ENCODE results near the gene MPRIP. TPM values are rescaled to one million over a fixed set of nuclear protein-coding genes. Genes with fewer than 3 reads are reported as not detected.

MPRIP gene
- total and polyA plus RNA-seq, 2 of the 13 experiments (the other 11 are each of a cell fraction or from before 2014, with no cell fraction given) = 50.2 to 52.4 TPM

DNA sequence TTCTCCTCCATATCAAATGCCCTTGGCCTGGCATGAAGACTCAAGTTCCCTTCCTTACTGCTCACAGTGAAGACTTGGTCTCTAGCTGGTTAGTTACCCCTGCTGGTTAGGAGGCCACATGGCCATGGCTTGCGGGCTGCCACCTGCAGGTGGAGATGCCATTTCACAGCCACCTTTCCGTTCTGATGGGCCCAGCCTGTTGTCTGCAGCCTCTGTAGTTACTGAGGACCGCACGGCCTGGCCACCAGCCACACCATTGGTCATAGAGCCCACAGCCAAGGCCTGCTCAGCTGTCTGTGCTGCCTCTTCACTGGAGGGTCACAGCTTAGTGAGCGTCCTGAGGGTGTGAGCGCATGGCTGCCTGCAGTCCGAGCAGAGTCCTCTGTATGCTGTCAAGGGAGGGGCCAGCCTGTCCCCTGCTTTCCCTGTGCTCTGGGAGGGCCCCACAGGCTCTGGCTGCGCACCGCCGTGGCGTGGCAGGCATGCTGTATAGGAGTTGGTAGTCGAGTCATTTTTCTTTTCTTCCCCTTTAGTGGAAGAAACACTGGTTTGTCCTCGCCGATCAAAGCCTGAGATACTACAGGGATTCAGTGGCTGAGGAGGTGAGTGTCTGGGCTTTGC lies 104.6 kb downstream of the MPRIP start:
- in situ Hi-C loops (cut with HindIII; ENCODE audit: extremely low pct_ligation_motif_present, low pct_unique_long_range_greater_than_20kb) = no loop called here
- no CpG with 5 or more reads among the region's 14 CpGs for WGBS (ENCODE audit: low lambda C conversion rate)
- BruUV-seq (replicated peaks) = no TSS peak
- no peak overlapping the region for H3K4me2 ChIP-seq (ENCODE audit: low read depth, low read length)
- H3K27ac ChIP-seq (ENCODE audit: extremely low read length, insufficient read depth, low read length) = no peak overlapping the region
- DNase-seq (ENCODE audit: low spot score) (peak; percentile 41), ATAC-seq (peak; percentile 88), FAIRE-seq (peak; percentile 69)
- no peak overlapping the region for H3K4me3 ChIP-seq (replicated peaks in 1 of 3; ENCODE audit: insufficient read depth in 1 of 3, low read depth in 2 of 3, low read length in 3 of 3)
- H3K9ac ChIP-seq (ENCODE audit: insufficient read depth, low read depth, low read length) = no peak overlapping the region
- POLR2A ChIA-PET = no interaction called here
- 0 out of 2 replicates have a peak, but pooled peaks cover 5% of the 10 kb centered on the region for H3K4me1 ChIP-seq (ENCODE audit: insufficient read depth, low read length)
- H3K9me3 ChIP-seq (ENCODE audit: low read length) = no peaks in the 10 kb centered on the region
- peaks cover 13 to 35% of the 10 kb centered on the region in 2 experiments; a peak in 4 of 5 replicates for H3K36me3 ChIP-seq (replicated peaks in 1 of 2; ENCODE audit: control insufficient read depth in 1 of 2, insufficient read depth in 2 of 2, low read length in 2 of 2)
- H3K27me3 ChIP-seq (ENCODE audit: control insufficient read depth in 1 of 2, insufficient read depth in 2 of 2, low read length in 2 of 2) = no peaks in the 10 kb centered on the region
- H3K79me2 ChIP-seq (ENCODE audit: insufficient read depth, low read length) = no peaks in the 10 kb centered on the region
- CTCF ChIA-PET (ENCODE audit: low intra/inter-chr PET ratio, low total read pairs) = interaction anchor here (1.9 kb wide), 1 partner anchor 145 kb away, joined by 27 read pairs; no protein-coding TSS in a partner anchor
- no peaks in the 10 kb centered on the region for H4K20me1 ChIP-seq (ENCODE audit: insufficient read depth, low read length)
- intact Hi-C loops (cut with micrococcal nuclease; ENCODE audit: unreplicated experiment) = loop anchor here (2.0 kb wide), 1 partner anchor 144 kb away; no protein-coding TSS in a partner anchor
- no peak overlapping the region for H2AFZ ChIP-seq (ENCODE audit: low read length)
- peak; percentile 38; the same call in 1 of the 2 replicates for TF ChIP-seq ZNF768 (CRISPR knock-in tag; IDR thresholded peaks at IDR 0.05)
- TF ChIP-seq ARID4A (CRISPR knock-in tag; IDR thresholded peaks at IDR 0.05; ENCODE audit: borderline replicate concordance) = peak; percentile 28; the same call in 1 of the 2 replicates
- peak; percentile 64 for TF ChIP-seq CTCF (CRISPR knock-in tag; IDR thresholded peaks at IDR 0.05)
- TF ChIP-seq FOXC1 (CRISPR knock-in tag; IDR thresholded peaks at IDR 0.05; ENCODE audit: borderline replicate concordance) = 0 out of 2 replicates have a peak, but pooled peaks have one; percentile 40
- TF ChIP-seq AGO2 (optimal IDR thresholded peaks at IDR 0.05; ENCODE audit: low read depth, low read length) = peak; percentile 38
- TF ChIP-seq NR3C1 (CRISPR knock-in tag; IDR thresholded peaks at IDR 0.05) = no peak
- peak; percentile 38; the same call in 1 of the 2 replicates for TF ChIP-seq ZNF574 (CRISPR knock-in tag; IDR thresholded peaks at IDR 0.05)
- peak; percentile 52; the same call in 1 of the 2 replicates for TF ChIP-seq SMC3 (IDR thresholded peaks at IDR 0.05; ENCODE audit: low read length)
- TF ChIP-seq MAX (IDR thresholded peaks at IDR 0.05) = peak; percentile 50
- TF ChIP-seq XRCC5 (optimal IDR thresholded peaks at IDR 0.05; ENCODE audit: low read length) = peak; percentile 18
